Measurements from ENCODE around the gene FBLN1.

FBLN1 gene

GRCh38 chr22:45515676-45516075 lies 13.0 kb downstream of the FBLN1 start:
- no peaks in the 10 kb centered on the region for H3K9me3 Mint-ChIP-seq
- DNase-seq (ENCODE audit: low spot score in 2 of 2) = no peak
- no peaks in the 10 kb centered on the region for H3K4me1 Mint-ChIP-seq
- no peak overlapping the region for H3K4me3 Mint-ChIP-seq
- ATAC-seq (replicated peaks; ENCODE audit: extremely low read depth, poor library complexity, severe bottlenecking) = no peak
- H3K36me3 Mint-ChIP-seq (ENCODE audit: insufficient read depth) = peaks cover 1% of the 10 kb centered on the region
- H3K27ac Mint-ChIP-seq (ENCODE audit: low read depth) = no peak overlapping the region
- peaks cover 46% of the 10 kb centered on the region for H3K27me3 Mint-ChIP-seq

DNA sequence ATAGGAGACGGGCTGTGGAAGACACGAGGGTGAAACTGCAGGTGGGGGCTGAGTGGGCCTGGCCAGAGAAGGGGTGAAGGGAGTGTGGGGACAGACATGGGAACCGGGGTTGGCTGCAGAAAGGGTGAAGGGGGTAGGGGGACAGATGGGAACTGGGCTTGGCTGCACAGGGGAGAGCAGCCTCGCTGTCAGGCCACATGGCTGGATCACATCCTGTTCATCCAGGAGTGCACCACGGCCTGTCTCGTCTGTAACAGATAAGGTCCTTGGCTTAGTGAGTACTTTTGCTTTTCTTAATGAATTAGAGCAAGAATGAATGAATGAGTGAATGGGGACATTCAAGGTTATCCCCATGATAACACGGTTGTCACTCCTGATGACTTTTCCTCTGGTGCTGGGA lies 13.5 kb downstream of the FBLN1 start:
- no peak for ATAC-seq (replicated peaks; ENCODE audit: extremely low read depth, poor library complexity, severe bottlenecking)
- Mint-ChIP-seq H3K4me1 (no peaks in the 10 kb centered on the region), H3K27ac (ENCODE audit: low read depth) (no peak overlapping the region), H3K27me3 (peaks cover 45% of the 10 kb centered on the region), H3K36me3 (ENCODE audit: insufficient read depth) (peaks cover 1% of the 10 kb centered on the region), H3K4me3 (no peak overlapping the region), H3K9me3 (no peaks in the 10 kb centered on the region)
- DNase-seq (ENCODE audit: low spot score in 2 of 2) = no peak

DNA sequence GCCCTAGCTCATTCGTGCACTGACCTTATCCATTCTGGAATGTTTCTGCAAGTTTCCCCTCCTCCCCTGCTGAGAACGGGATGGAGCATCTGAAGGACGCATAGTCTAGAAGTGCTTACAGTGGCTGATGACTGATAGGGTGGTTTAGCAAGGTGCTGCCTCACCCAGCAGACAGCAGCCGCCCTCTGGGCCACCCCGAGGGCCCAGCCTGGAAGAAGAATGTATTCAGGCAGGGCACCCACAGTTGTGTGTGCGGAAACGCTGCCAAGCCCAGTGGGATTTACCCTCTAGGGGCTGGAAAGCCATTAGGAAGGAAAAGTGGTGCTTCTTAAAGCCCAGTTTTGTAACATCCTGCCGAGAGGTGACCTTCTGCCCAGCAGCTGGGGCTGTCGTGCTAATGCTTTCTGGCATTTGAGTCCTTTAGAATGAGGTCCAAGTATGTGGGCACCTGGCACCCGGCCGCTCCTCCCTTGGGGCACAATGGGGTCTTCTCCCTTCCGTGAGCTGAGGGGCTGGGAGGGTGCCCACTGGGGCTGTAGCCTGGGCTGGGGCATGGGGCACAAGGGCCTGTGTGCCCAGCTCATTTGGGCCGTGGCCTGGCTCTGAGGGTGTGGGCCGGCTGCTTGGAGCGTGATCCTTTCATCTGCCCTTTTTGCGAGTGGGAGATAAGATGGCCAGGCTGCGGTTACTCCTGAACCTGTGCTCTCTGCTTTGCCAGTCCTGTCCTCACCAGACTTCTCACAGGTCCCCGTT lies 14.4 kb downstream of the FBLN1 start:
- H3K4me1 Mint-ChIP-seq = no peaks in the 10 kb centered on the region
- no peak overlapping the region for H3K4me3 Mint-ChIP-seq
- ATAC-seq (replicated peaks; ENCODE audit: extremely low read depth, poor library complexity, severe bottlenecking) (no peak), DNase-seq (ENCODE audit: low spot score in 2 of 2) (no peak)
- H3K27me3 Mint-ChIP-seq = peaks cover 45% of the 10 kb centered on the region
- peaks cover 1% of the 10 kb centered on the region for H3K36me3 Mint-ChIP-seq (ENCODE audit: insufficient read depth)
- H3K9me3 Mint-ChIP-seq = no peaks in the 10 kb centered on the region
- H3K27ac Mint-ChIP-seq (ENCODE audit: low read depth) = no peak overlapping the region

DNA sequence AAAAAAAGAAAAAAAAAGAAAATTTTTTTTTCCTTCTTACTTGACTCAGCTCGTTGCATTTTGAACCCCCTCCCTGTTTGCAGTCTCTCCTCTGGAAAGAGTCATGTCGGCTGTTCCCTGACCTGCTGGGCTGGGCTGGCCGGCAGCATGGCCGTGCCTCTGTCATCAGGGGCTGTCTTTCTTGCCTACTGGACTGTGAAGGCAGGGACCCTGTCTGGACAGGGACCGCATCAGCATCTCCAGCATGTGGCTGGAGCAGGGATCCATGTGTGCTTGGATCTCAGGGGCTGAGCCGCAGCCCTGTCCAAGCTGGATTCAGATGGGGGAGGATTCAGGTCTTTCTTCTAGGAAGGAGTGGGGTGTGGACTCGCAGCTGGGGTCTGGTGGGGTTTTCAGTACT lies 15.5 kb downstream of the FBLN1 start:
- Mint-ChIP-seq H3K27me3 (peaks cover 51% of the 10 kb centered on the region), H3K27ac (ENCODE audit: low read depth) (no peak overlapping the region), H3K36me3 (ENCODE audit: insufficient read depth) (peaks cover 1% of the 10 kb centered on the region), H3K9me3 (no peaks in the 10 kb centered on the region), H3K4me1 (no peaks in the 10 kb centered on the region), H3K4me3 (no peak overlapping the region)
- ATAC-seq (replicated peaks; ENCODE audit: extremely low read depth, poor library complexity, severe bottlenecking) (no peak), DNase-seq (ENCODE audit: low spot score in 2 of 2) (no peak)

DNA sequence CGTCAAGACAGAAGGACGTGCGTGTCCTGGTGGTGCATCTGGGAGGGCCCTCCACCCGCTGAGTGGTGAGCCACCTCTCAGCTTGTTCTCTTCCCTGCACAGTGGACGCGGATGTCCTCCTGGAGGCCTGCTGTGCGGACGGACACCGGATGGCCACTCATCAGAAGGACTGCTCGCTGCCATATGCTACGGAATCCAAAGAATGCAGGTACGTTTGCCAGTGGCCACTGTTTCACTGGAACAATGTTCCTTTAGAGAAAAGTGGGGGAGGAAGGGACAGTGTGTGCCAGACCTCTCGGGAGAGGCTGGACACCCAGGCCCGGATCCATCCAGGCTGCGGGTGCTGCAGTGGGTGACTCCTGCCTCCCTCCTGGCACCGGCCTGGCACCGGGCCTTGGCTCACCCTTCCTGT lies 15.9 kb downstream of the FBLN1 start:
- Mint-ChIP-seq H3K27me3 (peaks cover 49% of the 10 kb centered on the region), H3K4me3 (no peak overlapping the region), H3K9me3 (no peaks in the 10 kb centered on the region), H3K36me3 (ENCODE audit: insufficient read depth) (peaks cover 1% of the 10 kb centered on the region), H3K27ac (ENCODE audit: low read depth) (no peak overlapping the region), H3K4me1 (no peaks in the 10 kb centered on the region)
- DNase-seq (ENCODE audit: low spot score in 2 of 2) (no peak), ATAC-seq (replicated peaks; ENCODE audit: extremely low read depth, poor library complexity, severe bottlenecking) (no peak)

GRCh38 chr22:45521178-45521577 lies 18.5 kb downstream of the FBLN1 start:
- H3K36me3 Mint-ChIP-seq (ENCODE audit: insufficient read depth) = no peaks in the 10 kb centered on the region
- DNase-seq (ENCODE audit: low spot score in 2 of 2) (no peak), ATAC-seq (replicated peaks; ENCODE audit: extremely low read depth, poor library complexity, severe bottlenecking) (no peak)
- H3K9me3 Mint-ChIP-seq = no peaks in the 10 kb centered on the region
- H3K27me3 Mint-ChIP-seq = peaks cover 23% of the 10 kb centered on the region
- H3K27ac Mint-ChIP-seq (ENCODE audit: low read depth) = no peak overlapping the region
- H3K4me1 Mint-ChIP-seq = no peaks in the 10 kb centered on the region
- no peak overlapping the region for H3K4me3 Mint-ChIP-seq

DNA sequence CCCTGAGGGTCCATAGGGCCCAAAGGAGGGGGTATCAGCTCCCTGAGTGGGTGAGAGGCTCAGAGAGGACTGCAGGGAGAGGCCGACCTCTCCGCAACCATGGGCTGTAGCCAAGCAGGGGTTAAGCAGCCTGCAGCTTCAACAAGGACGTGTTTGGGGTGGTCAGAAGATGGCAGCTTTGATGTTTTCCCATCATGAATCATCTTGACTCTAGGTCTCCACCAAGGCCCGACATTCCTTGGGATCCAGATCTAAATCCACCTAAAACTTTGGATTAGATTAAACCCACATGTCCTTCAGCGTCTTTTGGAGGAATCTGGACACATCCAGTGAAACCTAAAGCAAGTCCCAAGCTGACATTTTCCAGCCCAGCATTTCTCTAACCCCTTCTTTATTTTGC lies 19.8 kb downstream of the FBLN1 start:
- H3K4me3 Mint-ChIP-seq = no peak overlapping the region
- peaks cover 19% of the 10 kb centered on the region for H3K27me3 Mint-ChIP-seq
- no peak overlapping the region for H3K27ac Mint-ChIP-seq (ENCODE audit: low read depth)
- H3K9me3 Mint-ChIP-seq = no peaks in the 10 kb centered on the region
- H3K4me1 Mint-ChIP-seq = no peaks in the 10 kb centered on the region
- no peaks in the 10 kb centered on the region for H3K36me3 Mint-ChIP-seq (ENCODE audit: insufficient read depth)
- no peak for DNase-seq (ENCODE audit: low spot score in 2 of 2)
- ATAC-seq (replicated peaks; ENCODE audit: extremely low read depth, poor library complexity, severe bottlenecking) = no peak

DNA sequence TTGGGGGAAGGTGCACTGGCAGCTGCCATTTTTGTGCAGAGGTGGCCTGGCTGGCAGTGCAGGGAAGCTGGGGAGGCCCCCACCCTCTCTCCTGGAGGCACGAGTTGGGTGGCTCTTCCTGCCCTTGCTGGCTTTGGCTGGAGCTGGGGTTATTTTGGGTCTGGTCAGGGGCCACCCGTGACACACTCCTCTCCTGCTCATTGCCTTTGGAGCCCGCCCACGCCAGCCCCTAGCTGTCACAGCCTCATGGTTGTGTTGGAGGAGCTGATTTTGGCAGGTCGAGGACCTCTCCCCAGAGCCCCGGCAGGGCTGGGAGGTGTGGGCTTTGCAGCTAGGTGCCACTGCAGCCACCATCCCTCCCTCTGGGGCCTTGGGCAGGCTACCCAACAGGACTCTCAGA lies 21.5 kb downstream of the FBLN1 start:
- Mint-ChIP-seq H3K4me3 (no peak overlapping the region), H3K36me3 (ENCODE audit: insufficient read depth) (no peaks in the 10 kb centered on the region), H3K4me1 (no peaks in the 10 kb centered on the region), H3K27me3 (peaks cover 15% of the 10 kb centered on the region), H3K9me3 (no peaks in the 10 kb centered on the region), H3K27ac (ENCODE audit: low read depth) (no peak overlapping the region)
- ATAC-seq (replicated peaks; ENCODE audit: extremely low read depth, poor library complexity, severe bottlenecking) = no peak
- no peak for DNase-seq (ENCODE audit: low spot score in 2 of 2)

- no peaks in the 10 kb centered on the region for H3K9me3 Mint-ChIP-seq
- H3K27me3 Mint-ChIP-seq = peaks cover 15% of the 10 kb centered on the region
- no peak overlapping the region for H3K4me3 Mint-ChIP-seq
- no peaks in the 10 kb centered on the region for H3K4me1 Mint-ChIP-seq
- H3K36me3 Mint-ChIP-seq (ENCODE audit: insufficient read depth) = no peaks in the 10 kb centered on the region
- no peak for DNase-seq (ENCODE audit: low spot score in 2 of 2)
- ATAC-seq (replicated peaks; ENCODE audit: extremely low read depth, poor library complexity, severe bottlenecking) = no peak
- H3K27ac Mint-ChIP-seq (ENCODE audit: low read depth) = no peak overlapping the region
Measured at GRCh38 chr22:45524966-45525365, 22.3 kb downstream of the FBLN1 start.

DNA sequence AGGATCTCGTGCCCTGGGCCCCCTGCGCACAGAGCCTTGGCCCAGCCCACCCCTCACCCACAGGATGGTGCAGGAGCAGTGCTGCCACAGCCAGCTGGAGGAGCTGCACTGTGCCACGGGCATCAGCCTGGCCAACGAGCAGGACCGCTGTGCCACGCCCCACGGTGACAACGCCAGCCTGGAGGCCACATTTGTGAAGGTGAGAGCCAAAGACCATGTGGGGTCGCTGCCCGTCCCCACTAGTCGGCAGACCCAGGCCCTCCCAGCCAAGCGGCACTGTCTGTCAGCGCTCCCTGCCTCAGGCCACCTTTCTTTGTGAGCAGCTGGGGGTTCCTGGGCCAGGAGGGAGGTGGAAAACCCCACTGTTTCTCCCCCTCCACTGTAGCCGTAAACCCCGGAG lies 22.8 kb downstream of the FBLN1 start:
- Mint-ChIP-seq H3K27ac (ENCODE audit: low read depth) (no peak overlapping the region), H3K4me1 (no peaks in the 10 kb centered on the region), H3K4me3 (no peak overlapping the region), H3K9me3 (no peaks in the 10 kb centered on the region), H3K27me3 (peaks cover 15% of the 10 kb centered on the region), H3K36me3 (ENCODE audit: insufficient read depth) (no peaks in the 10 kb centered on the region)
- DNase-seq (ENCODE audit: low spot score in 2 of 2) (no peak), ATAC-seq (replicated peaks; ENCODE audit: extremely low read depth, poor library complexity, severe bottlenecking) (no peak)

- no peaks in the 10 kb centered on the region for H3K9me3 Mint-ChIP-seq
- H3K27ac Mint-ChIP-seq (ENCODE audit: low read depth) = no peak overlapping the region
- no peak for ATAC-seq (replicated peaks; ENCODE audit: extremely low read depth, poor library complexity, severe bottlenecking)
- H3K36me3 Mint-ChIP-seq (ENCODE audit: insufficient read depth) = no peaks in the 10 kb centered on the region
- no peaks in the 10 kb centered on the region for H3K4me1 Mint-ChIP-seq
- peaks cover 15% of the 10 kb centered on the region for H3K27me3 Mint-ChIP-seq
- DNase-seq (ENCODE audit: low spot score in 2 of 2) = no peak
- no peak overlapping the region for H3K4me3 Mint-ChIP-seq
Measured at GRCh38 chr22:45526281-45526680, 23.6 kb downstream of the FBLN1 start.

- no peak for ATAC-seq (replicated peaks; ENCODE audit: extremely low read depth, poor library complexity, severe bottlenecking)
- Mint-ChIP-seq H3K27ac (ENCODE audit: low read depth) (no peak overlapping the region), H3K27me3 (peaks cover 19% of the 10 kb centered on the region), H3K4me1 (no peaks in the 10 kb centered on the region), H3K4me3 (no peak overlapping the region), H3K9me3 (no peaks in the 10 kb centered on the region), H3K36me3 (ENCODE audit: insufficient read depth) (no peaks in the 10 kb centered on the region)
- DNase-seq (ENCODE audit: low spot score in 2 of 2) = no peak
Measured at GRCh38 chr22:45526768-45527360, 24.2 kb downstream of the FBLN1 start.

DNA sequence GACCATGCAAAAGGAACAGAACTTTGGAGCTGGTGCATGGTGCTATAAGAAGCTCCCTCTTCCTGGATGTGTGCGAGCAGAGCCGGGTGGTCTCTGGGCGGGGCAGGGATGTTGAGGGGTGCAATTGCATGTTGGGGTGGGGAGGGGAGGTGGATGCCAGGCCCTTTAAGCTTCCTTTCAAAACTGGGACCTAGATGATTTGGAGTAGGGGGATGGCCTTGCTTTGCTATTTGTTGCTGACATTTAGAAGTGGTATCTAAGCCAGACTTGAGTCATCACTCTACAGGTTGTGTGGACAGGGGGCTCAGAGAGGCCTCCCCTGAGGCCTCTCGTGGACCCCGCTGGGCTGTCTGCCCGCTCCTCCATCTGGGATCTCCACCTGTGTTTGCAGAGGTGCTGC lies 24.8 kb downstream of the FBLN1 start:
- no peaks in the 10 kb centered on the region for H3K9me3 Mint-ChIP-seq
- DNase-seq (ENCODE audit: low spot score in 2 of 2) = no peak
- H3K4me3 Mint-ChIP-seq = no peak overlapping the region
- no peak for ATAC-seq (replicated peaks; ENCODE audit: extremely low read depth, poor library complexity, severe bottlenecking)
- H3K4me1 Mint-ChIP-seq = no peaks in the 10 kb centered on the region
- H3K27me3 Mint-ChIP-seq = peaks cover 21% of the 10 kb centered on the region
- H3K27ac Mint-ChIP-seq (ENCODE audit: low read depth) = no peak overlapping the region
- H3K36me3 Mint-ChIP-seq (ENCODE audit: insufficient read depth) = peaks cover 1% of the 10 kb centered on the region

Measured in central memory CD8-positive, alpha-beta T cell (primary cell).